Ecto neural progenitor cell (in vitro differentiated cells): Measurements from ENCODE around the gene CSRP1.
"Not testable (repeated sequence)": the region's sequence is repeated elsewhere in the genome, so short reads cannot be mapped to it uniquely, and the experiment has no call there.

Experiments used
- DNase-seq: peaks from one replicate; pipeline ENCODE4 v3.0.0-alpha.2; 2018; ENCODE audit warnings: low spot score

CSRP1 gene

GRCh38 chr1:201537891-201538611, 31.1 kb upstream of the CSRP1 start:
- no peak for DNase-seq

DNA sequence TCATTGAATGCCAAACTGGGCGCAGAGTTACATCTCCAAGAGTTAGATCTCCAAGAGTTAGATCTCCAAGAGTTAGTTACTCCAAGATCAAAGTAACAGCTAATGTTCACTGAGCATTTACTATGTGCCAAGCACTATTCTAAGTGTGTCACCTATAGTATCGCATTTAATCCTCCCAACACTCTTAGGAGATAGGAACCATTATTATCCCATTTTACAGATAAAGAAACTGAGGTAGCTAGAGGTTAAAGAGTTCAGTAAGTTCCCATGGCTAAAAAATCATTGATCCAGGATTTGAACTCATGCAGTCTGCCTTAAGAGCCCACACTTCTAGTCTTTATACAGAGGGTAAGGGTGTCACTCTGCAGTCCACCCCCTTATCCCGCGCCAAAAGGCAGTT, 30.5 kb upstream of the CSRP1 start:
- DNase-seq, result no peak

- DNase-seq, result no peak
Measured at GRCh38 chr1:201537028-201537427, 30.1 kb upstream of the CSRP1 start.

GRCh38 chr1:201536558-201536957, 29.6 kb upstream of the CSRP1 start:
- no peak for DNase-seq

GRCh38 chr1:201535919-201536245, 29.0 kb upstream of the CSRP1 start:
- no peak for DNase-seq

DNA sequence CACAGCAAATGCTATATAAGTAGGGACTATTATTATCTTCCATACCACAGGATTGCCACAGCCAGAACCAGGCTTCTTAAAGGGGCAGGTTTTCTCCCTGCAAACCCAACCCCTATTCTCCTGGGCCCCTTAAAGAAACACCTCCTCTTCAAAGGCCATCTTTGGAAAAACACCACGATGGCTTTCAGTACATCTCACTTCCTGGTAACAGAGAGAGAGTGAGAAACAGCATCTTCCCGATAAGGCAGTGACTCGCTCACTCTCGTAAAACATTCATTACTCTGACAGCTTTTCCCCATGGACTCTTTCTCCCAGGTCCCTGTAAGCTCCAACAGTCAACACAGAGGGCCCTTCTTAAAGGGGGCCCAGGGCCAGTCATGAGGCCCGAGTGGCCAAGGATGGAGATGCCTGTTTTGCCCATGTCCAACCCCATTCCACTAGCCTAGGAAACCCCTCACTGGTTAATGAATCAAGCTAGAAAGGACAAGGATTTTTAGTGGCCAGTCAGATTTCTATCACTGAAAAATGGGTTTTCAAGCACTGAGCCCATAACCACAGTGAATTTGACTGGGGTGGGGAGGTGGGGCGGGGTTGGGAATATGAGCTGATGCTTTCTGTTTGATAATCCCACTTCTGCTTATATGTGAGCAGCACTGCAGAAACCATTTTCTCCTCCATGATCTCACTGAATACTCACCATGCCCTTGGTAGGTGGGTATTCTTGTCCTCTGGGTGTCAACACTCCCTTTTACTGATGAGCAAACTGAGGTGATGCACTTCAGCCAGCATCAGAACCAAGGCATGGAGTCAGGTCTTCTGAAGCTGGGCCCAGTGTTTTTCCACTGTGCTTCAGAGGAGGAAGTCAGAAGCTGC, 28.4 kb upstream of the CSRP1 start:
- no peak for DNase-seq

- no peak for DNase-seq
Measured at GRCh38 chr1:201533836-201534235, 26.9 kb upstream of the CSRP1 start.

- DNase-seq, result no peak
Measured at GRCh38 chr1:201531551-201532425, 24.9 kb upstream of the CSRP1 start.

DNA sequence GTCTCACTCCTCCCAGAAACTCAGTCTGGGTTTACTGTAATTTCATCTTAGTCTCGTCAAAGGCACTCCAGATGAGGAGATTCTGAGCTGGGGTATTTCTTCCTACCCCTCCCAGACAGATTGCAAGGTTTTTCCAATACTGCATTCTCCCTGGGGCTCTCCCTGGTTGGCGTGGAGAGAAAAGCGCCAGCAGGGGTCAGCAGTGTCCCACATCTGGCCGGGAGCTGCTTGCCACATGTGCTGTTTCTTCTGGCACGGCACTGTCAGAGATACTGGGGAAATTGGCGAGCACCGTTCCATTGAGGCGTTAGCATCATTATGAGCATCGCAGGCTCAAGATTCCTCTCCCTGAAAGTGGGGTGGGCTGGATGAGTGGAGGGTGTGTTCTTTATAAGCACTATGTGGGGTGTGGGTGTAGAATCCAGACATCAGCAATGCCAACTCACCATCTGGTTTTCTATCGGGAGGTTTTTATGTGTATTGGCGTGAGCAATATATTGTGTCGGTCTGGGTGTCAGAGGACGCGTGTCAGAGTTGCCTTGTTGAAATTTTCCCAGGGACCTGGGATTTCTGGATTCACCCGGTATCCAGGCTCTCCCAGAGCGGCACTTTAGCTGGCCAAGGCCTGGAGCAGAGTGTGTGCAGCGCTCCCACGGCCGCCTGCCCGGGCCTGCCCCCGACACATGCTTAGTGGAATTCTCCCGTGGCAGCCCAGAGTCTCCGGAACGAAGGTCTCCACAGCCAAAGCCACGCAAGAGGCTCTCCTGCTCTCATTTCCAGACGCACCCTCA, 24.0 kb upstream of the CSRP1 start:
- peak; percentile 87 for DNase-seq

GRCh38 chr1:201528631-201529252, 21.8 kb upstream of the CSRP1 start:
- DNase-seq, result no peak

DNA sequence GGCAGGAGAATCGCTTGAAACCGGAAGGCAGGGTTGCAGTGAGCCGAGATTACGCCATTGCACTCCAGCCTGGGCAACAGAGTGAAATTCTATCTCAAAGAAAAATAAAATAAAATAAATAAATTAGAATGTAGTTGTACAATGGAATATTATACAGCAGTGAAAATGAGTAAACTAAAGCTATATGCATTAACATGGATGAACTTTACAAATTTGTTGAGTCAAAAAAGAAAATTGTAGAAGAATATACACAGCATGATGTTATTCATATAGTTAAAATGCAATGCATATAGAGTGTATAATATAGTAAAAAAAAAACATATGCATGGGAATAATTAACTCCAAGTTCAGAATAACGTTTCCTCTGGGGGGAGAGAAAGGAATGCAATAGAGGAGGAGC, 21.0 kb upstream of the CSRP1 start:
- no peak for DNase-seq

DNA sequence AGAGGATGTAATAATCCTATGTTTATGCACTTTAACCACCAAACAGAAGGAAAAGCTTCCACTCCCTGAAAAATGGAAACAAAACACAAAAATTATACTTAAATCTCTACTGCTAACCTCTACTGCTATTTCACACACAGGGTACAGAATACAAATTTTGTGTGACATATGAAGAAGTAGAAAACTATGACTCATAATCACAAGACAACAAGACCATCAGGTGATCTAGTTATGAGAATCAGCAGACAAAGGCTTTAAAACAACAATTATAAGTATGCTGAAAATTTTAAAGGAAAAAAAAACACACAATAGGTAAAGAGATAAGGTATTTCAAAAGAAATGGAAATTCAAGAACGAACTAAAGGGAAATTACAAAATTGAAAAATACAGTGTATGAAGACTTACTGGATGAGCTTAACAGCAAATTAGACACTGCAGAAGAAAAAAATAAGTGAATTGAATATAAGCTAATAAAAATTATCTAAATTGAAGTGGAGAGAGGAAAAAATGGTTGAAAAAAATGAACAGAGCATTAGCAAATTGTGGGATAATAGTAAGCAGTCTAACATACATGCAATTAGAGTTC, 18.4 kb upstream of the CSRP1 start:
- DNase-seq, result no peak

- DNase-seq, result not testable (repeated sequence)
Measured at GRCh38 chr1:201520046-201520575, 13.2 kb upstream of the CSRP1 start.

DNA sequence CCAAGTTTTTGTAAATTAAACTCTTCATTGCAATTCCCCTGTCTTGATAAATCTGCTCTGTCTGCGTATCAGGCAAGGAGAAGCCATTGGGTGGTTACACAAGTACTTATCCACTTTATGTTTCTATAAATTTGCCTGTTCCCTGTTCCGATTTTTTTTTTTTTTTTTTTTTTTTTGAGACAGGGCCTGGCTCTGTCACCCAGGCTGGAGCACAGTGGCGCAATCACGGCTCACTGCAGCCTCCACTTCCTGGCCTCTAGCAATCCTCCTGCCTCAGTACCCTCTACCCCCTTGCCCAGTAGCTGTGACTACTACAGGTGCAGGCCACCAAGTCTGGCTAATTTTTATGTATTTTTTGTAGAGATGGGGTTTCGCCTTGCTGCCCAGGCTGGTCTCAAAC, 11.1 kb upstream of the CSRP1 start:
- DNase-seq, result no peak

GRCh38 chr1:201517631-201518030, 10.7 kb upstream of the CSRP1 start:
- no peak for DNase-seq

DNA sequence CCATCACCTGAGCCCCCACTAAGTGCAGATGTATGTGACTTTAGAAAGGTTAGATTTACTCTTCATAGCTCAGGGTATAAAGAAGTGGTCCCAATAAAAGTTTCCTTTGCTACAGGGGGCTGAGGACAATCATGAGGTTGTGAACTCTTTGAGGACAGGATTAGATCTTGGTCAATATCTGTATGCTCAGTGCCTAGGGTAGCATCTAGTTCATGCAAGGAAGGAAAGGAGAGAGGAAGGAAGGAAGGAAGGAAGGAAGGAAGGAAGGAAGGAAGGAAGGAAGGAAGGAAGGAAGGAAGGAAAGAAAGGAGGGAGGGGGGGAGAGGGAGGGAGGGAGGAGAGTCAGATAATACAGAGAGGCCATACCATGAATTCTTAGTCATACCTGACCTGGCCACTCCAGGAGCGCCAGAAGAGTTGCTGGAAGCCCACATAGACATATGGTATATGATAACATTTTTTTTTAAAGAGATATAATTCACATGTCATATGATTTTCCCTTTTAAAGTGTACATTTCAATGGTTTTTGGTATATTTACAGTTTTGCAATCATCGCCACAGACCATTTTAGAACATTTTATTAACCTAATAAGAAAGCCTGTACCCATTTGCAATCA, 9.7 kb upstream of the CSRP1 start:
- no peak for DNase-seq

- no peak for DNase-seq
Measured at GRCh38 chr1:201515895-201516294, 9.0 kb upstream of the CSRP1 start.

- DNase-seq, result no peak
Measured at GRCh38 chr1:201515062-201515750, 8.3 kb upstream of the CSRP1 start.

DNA sequence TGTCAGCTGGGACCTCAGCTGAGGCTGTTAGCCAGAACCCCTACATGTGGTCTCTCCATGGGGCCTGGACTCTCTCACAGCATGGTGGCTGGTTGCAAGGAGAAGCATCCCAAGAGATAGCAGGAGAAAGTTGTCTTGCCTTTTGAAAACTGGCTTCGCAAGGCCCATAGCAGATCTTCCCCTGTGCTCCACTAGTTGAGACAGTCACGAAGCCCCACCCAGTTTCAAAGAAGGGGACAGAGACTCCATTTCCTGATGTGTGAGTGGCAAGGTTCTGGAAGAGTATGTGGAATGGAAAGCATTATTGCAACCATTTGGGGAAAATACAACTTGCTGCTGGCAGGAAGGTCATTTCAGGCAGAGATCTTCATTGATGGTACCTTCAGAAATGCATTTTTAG, 7.5 kb upstream of the CSRP1 start:
- no peak for DNase-seq
